BE2C (cell line): ENCODE results near the gene INHA.

Source experiments
- DNase-seq: peaks from one replicate; pipeline ENCODE4 v3.0.0-alpha.2; 2020
- H3K27me3 ChIP-seq: fragments of 250-450 bp; sonication (Bioruptor Pico); 2 replicates; pipeline ENCODE4 v1.5.1; 2020; ENCODE audit warnings: mild to moderate bottlenecking
- H3K36me3 ChIP-seq: fragments of 250-450 bp; sonication (Bioruptor Pico); 2 replicates; pipeline ENCODE4 v1.5.1; 2020; ENCODE audit warnings: mild to moderate bottlenecking
- H3K4me1 ChIP-seq: fragments of 250-450 bp; sonication (Bioruptor Pico); 2 replicates; pipeline ENCODE4 v1.5.1; 2020
- H3K4me3 ChIP-seq: 2 replicates; pipeline ENCODE4 v1.5.1; 2011; ENCODE audit warnings: low read depth, low read length
- H3K9me3 ChIP-seq: fragments of 250-450 bp; sonication (Bioruptor Pico); 2 replicates; pipeline ENCODE4 v1.5.1; 2020
- TF ChIP-seq, protein P1 (sequence below): IDR thresholded peaks from 2 replicates; pipeline ENCODE4 v1.5.1; 2012; ENCODE audit warnings: mild to moderate bottlenecking, low read depth, low read length

INHA gene

GRCh38 chr2:219543596-219544358, 28.3 kb upstream of the INHA start, which contains the start of the genes CHPF and TMEM198:
Gene CHPF, minus strand, starts transcription at chr2:219543809. Its CDS starts 271 bp downstream, at chr2:219543538.
Gene TMEM198, plus strand, starts transcription at chr2:219544028. Its CDS starts 700 bp downstream, at chr2:219544728.
- no peaks in the 10 kb centered on the region for H3K9me3 ChIP-seq
- TF ChIP-seq, protein P1, sequence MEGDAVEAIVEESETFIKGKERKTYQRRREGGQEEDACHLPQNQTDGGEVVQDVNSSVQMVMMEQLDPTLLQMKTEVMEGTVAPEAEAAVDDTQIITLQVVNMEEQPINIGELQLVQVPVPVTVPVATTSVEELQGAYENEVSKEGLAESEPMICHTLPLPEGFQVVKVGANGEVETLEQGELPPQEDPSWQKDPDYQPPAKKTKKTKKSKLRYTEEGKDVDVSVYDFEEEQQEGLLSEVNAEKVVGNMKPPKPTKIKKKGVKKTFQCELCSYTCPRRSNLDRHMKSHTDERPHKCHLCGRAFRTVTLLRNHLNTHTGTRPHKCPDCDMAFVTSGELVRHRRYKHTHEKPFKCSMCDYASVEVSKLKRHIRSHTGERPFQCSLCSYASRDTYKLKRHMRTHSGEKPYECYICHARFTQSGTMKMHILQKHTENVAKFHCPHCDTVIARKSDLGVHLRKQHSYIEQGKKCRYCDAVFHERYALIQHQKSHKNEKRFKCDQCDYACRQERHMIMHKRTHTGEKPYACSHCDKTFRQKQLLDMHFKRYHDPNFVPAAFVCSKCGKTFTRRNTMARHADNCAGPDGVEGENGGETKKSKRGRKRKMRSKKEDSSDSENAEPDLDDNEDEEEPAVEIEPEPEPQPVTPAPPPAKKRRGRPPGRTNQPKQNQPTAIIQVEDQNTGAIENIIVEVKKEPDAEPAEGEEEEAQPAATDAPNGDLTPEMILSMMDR: no peak

DNA sequence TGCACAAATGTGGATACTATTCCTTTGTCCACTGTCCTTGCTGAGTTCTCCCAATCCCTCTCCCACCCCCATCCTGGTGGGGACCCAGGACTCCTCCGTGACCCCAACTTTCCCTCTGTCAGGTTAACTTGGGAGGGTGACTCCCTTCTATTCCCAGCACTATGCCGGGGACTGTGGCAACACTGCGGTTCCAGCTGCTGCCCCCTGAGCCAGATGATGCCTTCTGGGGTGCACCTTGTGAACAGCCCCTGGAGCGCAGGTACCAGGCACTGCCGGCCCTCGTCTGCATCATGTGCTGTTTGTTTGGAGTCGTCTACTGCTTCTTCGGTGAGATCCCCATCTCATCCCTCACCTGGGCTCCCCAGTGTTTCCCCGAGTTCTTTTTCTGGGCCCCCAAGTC, 27.5 kb upstream of the INHA start:
- H3K4me3 ChIP-seq: peak overlapping the region; percentile 90
- TF ChIP-seq, protein P1: no peak
- H3K27me3 ChIP-seq: no peaks in the 10 kb centered on the region
- H3K4me1 ChIP-seq: no peaks in the 10 kb centered on the region
- DNase-seq: no peak
- no peaks in the 10 kb centered on the region for H3K9me3 ChIP-seq
- H3K36me3 ChIP-seq: peaks cover 18% of the 10 kb centered on the region

More at GRCh38 chr2:219543596-219544358, 28.3 kb upstream of the INHA start, which contains the start of the genes CHPF and TMEM198:
- DNase-seq: peak; percentile 100
- Histone ChIP-seq H3K36me3 (peaks cover 26% of the 10 kb centered on the region), H3K27me3 (no peaks in the 10 kb centered on the region), H3K4me1 (no peaks in the 10 kb centered on the region; the same call in 1 of the 2 replicates), H3K4me3 (peak within 1 kb of the TSS; percentile 90)

DNA sequence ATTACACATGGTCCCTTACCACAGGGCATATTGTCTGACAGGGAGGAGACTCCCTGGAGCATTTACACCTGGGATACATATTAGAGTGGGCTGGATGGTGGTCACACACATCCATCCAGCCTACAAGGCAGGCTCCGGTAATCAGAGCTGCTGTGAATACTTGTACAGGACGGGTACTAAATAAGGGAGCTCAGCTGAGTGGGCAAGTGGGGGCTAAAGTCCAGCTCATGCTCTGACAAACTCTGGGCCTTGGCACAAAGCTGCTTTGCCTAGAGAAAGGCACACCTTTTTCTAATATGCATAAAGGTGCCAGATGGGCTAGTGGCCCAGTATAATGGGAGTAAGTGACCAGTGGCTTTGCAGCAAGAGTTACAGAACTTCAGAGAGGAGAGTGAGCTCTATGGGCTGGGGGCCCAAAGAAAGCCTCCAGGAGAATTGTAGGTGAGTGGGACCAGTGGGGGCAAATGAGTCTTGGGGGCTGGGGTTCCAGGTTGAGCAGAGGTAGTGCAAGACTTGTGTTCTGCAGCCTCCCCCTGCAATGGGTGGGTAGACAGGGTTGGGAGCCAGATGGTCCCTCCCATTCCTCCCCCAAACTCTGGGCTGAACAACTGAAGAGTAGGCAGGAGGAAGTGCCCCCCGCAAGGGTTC, 26.7 kb upstream of the INHA start:
- Histone ChIP-seq H3K9me3 (no peaks in the 10 kb centered on the region), H3K27me3 (no peaks in the 10 kb centered on the region), H3K36me3 (peaks cover 18% of the 10 kb centered on the region), H3K4me3 (peak overlapping the region; percentile 90), H3K4me1 (no peaks in the 10 kb centered on the region)
- no peak for DNase-seq
- TF ChIP-seq, protein P1: no peak

GRCh38 chr2:219545943-219546352, 26.2 kb upstream of the INHA start:
- TF ChIP-seq, protein P1: no peak
- no peaks in the 10 kb centered on the region for H3K4me1 ChIP-seq
- no peak for DNase-seq
- no peaks in the 10 kb centered on the region for H3K9me3 ChIP-seq
- H3K27me3 ChIP-seq: no peaks in the 10 kb centered on the region
- no peak overlapping the region for H3K4me3 ChIP-seq
- peaks cover 12% of the 10 kb centered on the region for H3K36me3 ChIP-seq

DNA sequence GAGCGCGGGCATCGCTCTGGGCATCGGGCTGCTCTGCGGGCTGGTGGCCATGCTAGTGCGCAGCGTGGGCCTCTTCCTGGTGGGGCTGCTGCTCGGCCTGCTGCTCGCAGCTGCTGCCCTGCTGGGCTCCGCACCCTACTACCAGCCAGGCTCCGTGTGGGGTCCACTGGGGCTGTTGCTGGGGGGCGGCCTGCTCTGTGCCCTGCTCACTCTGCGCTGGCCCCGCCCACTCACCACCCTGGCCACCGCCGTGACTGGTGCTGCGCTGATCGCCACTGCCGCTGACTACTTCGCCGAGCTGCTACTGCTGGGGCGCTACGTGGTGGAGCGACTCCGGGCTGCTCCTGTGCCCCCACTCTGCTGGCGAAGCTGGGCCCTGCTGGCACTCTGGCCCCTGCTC, 24.5 kb upstream of the INHA start:
- Histone ChIP-seq H3K27me3 (no peaks in the 10 kb centered on the region), H3K9me3 (no peaks in the 10 kb centered on the region), H3K4me3 (no peak overlapping the region), H3K4me1 (no peaks in the 10 kb centered on the region), H3K36me3 (peaks cover 5% of the 10 kb centered on the region)
- DNase-seq: no peak
- TF ChIP-seq, protein P1: no peak
